Stomach (tissue), 9 donors: ENCODE measurements around the gene SEMA6A. TPM values are rescaled to one million over a fixed set of nuclear protein-coding genes. Genes with fewer than 3 reads are reported as not detected.

Experiments
- DNase-seq, 2 donors: peaks; one replicate each; pipeline versions ENCODE4 v3.0.0 to v3.0.0-alpha.2; 2013 to 2019
- H3K27ac ChIP-seq, 5 donors: fragments of 200-600 bp in 4 of 5; sonication (generic) in 4 of 5; one replicate each; pipeline ENCODE4 v1.5.1; 2013 to 2019; ENCODE audit warnings: mild to moderate bottlenecking in 1 of 5, moderate library complexity in 1 of 5
- H3K27me3 ChIP-seq, 3 donors: fragments of 200-600 bp; sonication (generic); one replicate each; pipeline ENCODE4 v1.5.1; 2017 to 2019; ENCODE audit warnings: mixed run types in 1 of 3
- H3K36me3 ChIP-seq, 4 donors: fragments of 200-600 bp; sonication (generic); 1 replicate in 3 of 4; 2 replicates in 1 of 4; pipeline ENCODE4 v1.5.1; 2016 to 2019
- H3K4me1 ChIP-seq, 4 donors: fragments of 200-600 bp; sonication (generic); one replicate each; pipeline ENCODE4 v1.5.1; 2016 to 2019
- H3K4me3 ChIP-seq, 4 donors: fragments of 200-600 bp; sonication (generic) in 3 of 4; one replicate each; pipeline ENCODE4 v1.5.1; 2016 to 2019; ENCODE audit warnings: mild to moderate bottlenecking in 1 of 4
- H3K9me3 ChIP-seq, 4 donors: fragments of 200-600 bp; sonication (generic); one replicate each; pipeline ENCODE4 v1.5.1; 2016 to 2019
- EP300 ChIP-seq: sonication (generic); formaldehyde crosslinking; IDR thresholded peaks from one replicate; pipeline ENCODE4 v1.6.1; 2017; ENCODE audit warnings: antibody characterized with exemption
- POLR2A ChIP-seq, 4 donors: fragments of 450-650 bp; IDR thresholded peaks; one replicate each; pipeline ENCODE4 v1.6.1; 2016; ENCODE audit warnings: antibody characterized with exemption in 4 of 4, control low read depth in 2 of 4, mild to moderate bottlenecking in 1 of 4, moderate library complexity in 1 of 4
- POLR2AphosphoS5 ChIP-seq, 3 donors: sonication (generic); formaldehyde crosslinking; IDR thresholded peaks; one replicate each; pipeline ENCODE4 v1.6.1; 2016; ENCODE audit warnings: antibody characterized with exemption in 3 of 3
- WGBS, 5 donors: extraction: QIAGEN DNeasy Blood & Tissue Kit in 3 of 5; methylation state at CpG; one replicate each; pipeline versions ENCODE4 v1.1.5 to v1.1.7; 2013 to 2018; 5-methylcytosine and 5-hydroxymethylcytosine counted together
- intact Hi-C: fragments of 100-400 bp; cut with DNase I; formaldehyde crosslinking; loops from one replicate; pipeline ENCODE4 v1.15.1; 2023; ENCODE audit warnings: low total_unique reads
- polyA plus RNA-seq, 3 donors: library from polyadenylated mRNA; stranded (reverse); fragments of 200-250 nt; gene quantifications; one replicate each; pipeline ENCODE4 v1.2.3, GENCODE V29; 2013
- total RNA-seq, 5 donors: library from RNA; depleted of rRNA; stranded (reverse); fragments of >200 nt; gene quantifications; one replicate each; pipeline versions ENCODE4 v1.1.0 to v1.2.3, GENCODE V29; 2014 to 2016
- TF ChIP-seq, protein P1 (sequence below), 7 experiments: fragments of 450-650 bp in 4 of 7; fragments of 200-600 bp in 3 of 7; sonication (generic) in 3 of 7; IDR thresholded peaks; one replicate each; pipeline ENCODE4 v1.5.1; 2016 to 2019; ENCODE audit warnings: antibody characterized with exemption in 7 of 7, control low read depth in 2 of 7, mild to moderate bottlenecking in 1 of 7
- donor health status: healthy with polysubstance abuse.
- donor health status: Bipolar disorder and iron deficiency.
- donor health status: healthy.

SEMA6A gene
- total and polyA plus RNA-seq, 8 donors = 0.37 to 37.5 (median 11.0) TPM

DNA sequence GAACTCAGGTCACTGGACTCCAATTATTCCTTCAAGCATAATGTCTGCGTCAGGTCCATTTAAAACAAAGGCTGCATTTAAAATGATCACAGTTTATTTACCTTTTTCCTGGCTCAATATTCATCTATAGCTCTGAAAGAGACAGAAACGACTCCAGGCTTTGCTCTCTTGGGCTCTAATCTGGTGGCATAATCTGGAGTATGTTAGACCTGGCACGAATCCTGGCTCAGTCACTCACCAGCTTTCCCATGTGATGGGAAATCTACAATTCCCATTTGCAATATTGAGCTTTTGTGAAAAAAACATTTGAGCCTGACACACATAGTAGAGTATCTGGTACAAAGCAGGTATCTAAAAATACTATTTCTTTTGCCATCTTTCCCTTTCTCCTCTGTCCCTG lies 155.8 kb downstream of the SEMA6A start:
- no peak for DNase-seq
- 46 to 71% (median 60%) methylated on average over 3 of the region's 3 CpGs for WGBS, 5 donors

DNA sequence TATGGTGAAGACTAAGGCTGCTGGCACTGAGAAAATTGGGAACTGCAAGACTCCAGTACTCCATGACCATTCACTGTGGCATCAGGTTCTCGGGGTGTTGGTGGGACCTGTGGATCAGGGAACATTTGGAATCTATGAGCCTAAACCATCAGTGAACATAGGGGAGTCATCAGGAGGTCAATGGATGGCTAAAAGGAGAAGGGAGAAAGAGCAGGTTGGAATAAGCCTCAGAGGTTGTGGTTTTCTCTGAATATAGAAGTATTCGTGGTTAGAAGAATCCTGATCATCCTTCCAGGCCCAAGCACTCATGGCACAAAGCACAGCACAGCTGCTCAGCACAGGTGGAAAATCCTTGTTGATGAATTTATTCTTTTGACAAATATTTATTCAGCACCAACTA lies 156.6 kb downstream of the SEMA6A start:
- WGBS, 5 donors = 82 to 93% (median 91%) methylated on average over 2 of the region's 2 CpGs
- H3K27me3 ChIP-seq = no peaks in the 10 kb centered on the region
- no peak overlapping the region for H3K27ac ChIP-seq
- H3K4me3 ChIP-seq = no peak overlapping the region
- H3K4me1 ChIP-seq = peaks cover 0 to 7% (median 0%) of the 10 kb centered on the region in 4 donors
- no peaks in the 10 kb centered on the region for H3K36me3 ChIP-seq
- no peak for DNase-seq
- TF ChIP-seq POLR2A (IDR thresholded peaks at IDR 0.05) (no peak), EP300 (no peak), POLR2AphosphoS5 (IDR thresholded peaks at IDR 0.05) (no peak)
- TF ChIP-seq, protein P1, sequence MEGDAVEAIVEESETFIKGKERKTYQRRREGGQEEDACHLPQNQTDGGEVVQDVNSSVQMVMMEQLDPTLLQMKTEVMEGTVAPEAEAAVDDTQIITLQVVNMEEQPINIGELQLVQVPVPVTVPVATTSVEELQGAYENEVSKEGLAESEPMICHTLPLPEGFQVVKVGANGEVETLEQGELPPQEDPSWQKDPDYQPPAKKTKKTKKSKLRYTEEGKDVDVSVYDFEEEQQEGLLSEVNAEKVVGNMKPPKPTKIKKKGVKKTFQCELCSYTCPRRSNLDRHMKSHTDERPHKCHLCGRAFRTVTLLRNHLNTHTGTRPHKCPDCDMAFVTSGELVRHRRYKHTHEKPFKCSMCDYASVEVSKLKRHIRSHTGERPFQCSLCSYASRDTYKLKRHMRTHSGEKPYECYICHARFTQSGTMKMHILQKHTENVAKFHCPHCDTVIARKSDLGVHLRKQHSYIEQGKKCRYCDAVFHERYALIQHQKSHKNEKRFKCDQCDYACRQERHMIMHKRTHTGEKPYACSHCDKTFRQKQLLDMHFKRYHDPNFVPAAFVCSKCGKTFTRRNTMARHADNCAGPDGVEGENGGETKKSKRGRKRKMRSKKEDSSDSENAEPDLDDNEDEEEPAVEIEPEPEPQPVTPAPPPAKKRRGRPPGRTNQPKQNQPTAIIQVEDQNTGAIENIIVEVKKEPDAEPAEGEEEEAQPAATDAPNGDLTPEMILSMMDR (IDR thresholded peaks at IDR 0.05) = no peak
- no peaks in the 10 kb centered on the region for H3K9me3 ChIP-seq
- intact Hi-C loops = no loop called here

More for the DNA sequence above, 155.8 kb downstream of the SEMA6A start:
- Histone ChIP-seq H3K4me1 (peaks cover 0 to 7% (median 0%) of the 10 kb centered on the region in 4 donors), H3K9me3 (no peaks in the 10 kb centered on the region), H3K27ac (no peak overlapping the region), H3K4me3 (no peak overlapping the region), H3K36me3 (no peaks in the 10 kb centered on the region), H3K27me3 (no peaks in the 10 kb centered on the region)
- TF ChIP-seq POLR2A (IDR thresholded peaks at IDR 0.05) (no peak), POLR2AphosphoS5 (IDR thresholded peaks at IDR 0.05) (no peak), EP300 (no peak)
- TF ChIP-seq, protein P1 (IDR thresholded peaks at IDR 0.05) = no peak
- intact Hi-C loops = no loop called here

DNA sequence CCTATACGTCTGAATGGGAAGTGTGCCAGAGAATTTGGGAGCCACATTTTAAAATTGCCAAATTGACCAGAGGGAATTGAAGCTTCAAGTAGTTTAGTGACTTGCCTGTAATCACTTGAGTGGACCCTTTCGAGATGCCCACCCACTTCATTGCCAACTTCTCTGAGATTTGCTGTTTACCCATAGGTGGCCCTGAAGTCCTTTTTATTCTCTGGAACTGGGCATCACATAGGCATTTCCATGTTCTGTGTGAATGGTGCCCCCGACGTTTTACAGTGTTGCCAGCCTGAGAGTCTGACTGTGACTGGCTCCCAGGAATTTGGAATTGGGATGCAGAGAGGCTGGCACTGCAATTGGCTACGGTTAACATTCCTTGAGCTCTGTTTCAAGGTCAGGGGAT lies 158.6 kb downstream of the SEMA6A start:
- Histone ChIP-seq H3K27ac (no peak overlapping the region), H3K4me3 (no peak overlapping the region), H3K9me3 (no peaks in the 10 kb centered on the region), H3K4me1 (peaks cover 0 to 7% (median 5%) of the 10 kb centered on the region in 4 donors), H3K36me3 (no peaks in the 10 kb centered on the region), H3K27me3 (no peaks in the 10 kb centered on the region)
- WGBS, 5 donors = 87 to 95% (median 92%) methylated on average over 5 of the region's 5 CpGs
- intact Hi-C loops = no loop called here
- no peak for DNase-seq
- TF ChIP-seq POLR2AphosphoS5 (IDR thresholded peaks at IDR 0.05) (no peak), EP300 (no peak), POLR2A (IDR thresholded peaks at IDR 0.05) (no peak)
- TF ChIP-seq, protein P1 (IDR thresholded peaks at IDR 0.05) = no peak

DNA sequence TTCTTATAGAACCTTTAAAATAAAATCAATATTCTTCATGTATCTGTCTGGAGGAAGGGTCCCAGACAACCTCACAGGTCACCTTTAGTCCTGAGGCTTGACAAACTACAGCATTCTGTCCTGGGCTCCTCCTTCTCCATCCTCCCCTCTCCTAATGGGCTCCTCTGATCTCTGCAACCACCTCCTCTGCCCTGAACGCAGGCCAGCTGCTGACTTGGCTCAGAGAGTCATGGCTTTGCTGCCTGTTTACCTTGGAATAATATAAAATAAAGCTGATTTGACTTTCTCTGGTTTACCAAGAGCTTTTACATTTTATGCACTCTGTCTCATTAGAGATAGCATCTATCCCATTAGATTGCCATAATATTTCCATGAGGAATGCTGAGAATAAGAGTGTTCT lies 159.4 kb downstream of the SEMA6A start:
- Histone ChIP-seq H3K4me1 (peaks cover 0 to 13% (median 8%) of the 10 kb centered on the region in 4 donors), H3K27ac (no peak overlapping the region), H3K9me3 (no peaks in the 10 kb centered on the region), H3K36me3 (no peaks in the 10 kb centered on the region), H3K4me3 (no peak overlapping the region), H3K27me3 (no peaks in the 10 kb centered on the region)
- DNase-seq = no peak
- intact Hi-C loops = no loop called here
- TF ChIP-seq EP300 (no peak), POLR2A (IDR thresholded peaks at IDR 0.05) (no peak), POLR2AphosphoS5 (IDR thresholded peaks at IDR 0.05) (no peak)
- TF ChIP-seq, protein P1 (IDR thresholded peaks at IDR 0.05) = no peak
- WGBS, 5 donors = 55 to 65% (median 59%) methylated on average over 1 of the region's 1 CpG
